Colonic mucosa (tissue), 2 donors: ENCODE data around the gene AMER3. TPM values are rescaled to one million over a fixed set of nuclear protein-coding genes. Genes with fewer than 3 reads are reported as not detected.

Experiments
- total RNA-seq, 2 donors: library from RNA; stranded (reverse); fragmentation: NEBNext Ultra II Directional in 1 of 2; extraction: Animal tissue kit (Norgen Biotek cat#: 25700) in 1 of 2; gene quantifications; one replicate each; pipeline ENCODE4 v1.2.1, GENCODE V29; 2021
- donor health status: DM: no; HTN: no; CAD: no.
- donor health status: DM: no; HTN: no; CAD: no.

Gene AMER3
- total RNA-seq, 2 donors from 2014 or later, result 0.27 to 0.56 TPM

Other genes with a start within 250 kb of the AMER3 start
- gene POTEI, start 246.2 kb upstream of the AMER3 start, total RNA-seq, result under 1 TPM; 0.10 to 0.11 TPM
- gene CFC1B, start 234.3 kb upstream of the AMER3 start, total RNA-seq, result 1 to 10 TPM in 1 of 2 donors, not detected in 1; 1.2 TPM
- under 1 TPM in 1 of 2 donors, not detected in 1; 0.44 TPM for gene CFC1, start 156.0 kb upstream of the AMER3 start, total RNA-seq
- under 1 TPM in 1 of 2 donors, not detected in 1; 0.17 TPM for gene POTEJ, start 144.1 kb upstream of the AMER3 start, total RNA-seq
- gene GPR148, start 26.5 kb upstream of the AMER3 start, total RNA-seq, result not detected
- 1 to 10 TPM; 1.6 to 2.6 TPM for gene ARHGEF4, start 81.4 kb downstream of the AMER3 start, total RNA-seq